Measurements from ENCODE around the gene QSER1. TPM values are rescaled to one million over a fixed set of nuclear protein-coding genes. Genes with fewer than 3 reads are reported as not detected.

The QSER1 gene
- total RNA-seq, 2 donors from 2014 or later, result 27.7 to 36.1 TPM

Small RNA genes lying within 50 kb of the gene (small RNA-seq; reads per million reads assigned to genes)
- not detected for gene RF00019

Other genes with a start within 250 kb of the QSER1 start
- under 1 TPM in 1 of 2 donors, not detected in 1; 0.26 TPM for gene CCDC73, start 98.1 kb upstream of the QSER1 start, total RNA-seq
- 1 to 10 TPM; 2.3 to 5.7 TPM for gene PRRG4, start 62.9 kb upstream of the QSER1 start, total RNA-seq
- gene DEPDC7, start 123.1 kb downstream of the QSER1 start, total RNA-seq, result 1 to 10 TPM in 1 of 2 donors, under 1 TPM in 1; 0.99 to 6.0 TPM
- gene TCP11L1, start 146.8 kb downstream of the QSER1 start, total RNA-seq, result 10 to 100 TPM; 26.5 to 41.5 TPM

All from body of pancreas (tissue), 2 donors.